BJ (cell line): Measurements from ENCODE around the gene FAM83D. TPM values are rescaled to one million over a fixed set of nuclear protein-coding genes. Genes with fewer than 3 reads are reported as not detected.

Source experiments
- CTCF ChIA-PET: fragments of 350-600 bp; formaldehyde crosslinking; extraction: SDS; loops from one replicate; lab custom pipeline; 2021; ENCODE audit warnings: antibody characterized with exemption, inconsistent platforms; lab: Yijun Ruan, JAX
- POLR2A ChIA-PET: fragments of 300-600 bp; sonication (Branson Sonifier 250); formaldehyde crosslinking; extraction: SDS; loops from one replicate; lab custom pipeline; 2021; ENCODE audit warnings: antibody characterized with exemption; lab: Charles Lee
- DNase-seq: peaks from one replicate; pipeline ENCODE4 v3.0.0-alpha.2; 2011; ENCODE audit warnings: low read depth
- H3K27me3 ChIP-seq: 2 replicates; pipeline ENCODE4 v1.6.0; 2011; ENCODE audit warnings: low read length; ENCODE audit not compliant: control insufficient read depth, insufficient read depth
- H3K36me3 ChIP-seq: 2 replicates; pipeline ENCODE4 v1.5.1; 2011; ENCODE audit warnings: low read length; ENCODE audit not compliant: control insufficient read depth, insufficient read depth
- H3K4me3 ChIP-seq: 2 replicates; pipeline ENCODE4 v1.5.1; 2011; ENCODE audit warnings: low read depth, mild to moderate bottlenecking, control low read depth, low read length
- CTCF ChIP-seq: IDR thresholded peaks from 2 replicates; pipeline ENCODE4 v1.5.1; 2011; ENCODE audit warnings: low read depth, mild to moderate bottlenecking, control low read depth, inconsistent platforms, low read length, moderate library complexity; ENCODE audit not compliant: insufficient read depth
- polyA plus RNA-seq: library from polyadenylated mRNA; depleted of rRNA; stranded (reverse); fragments of >200 nt; gene quantifications from 2 replicates; pipeline ENCODE4 v1.2.3, GENCODE V29; 2011

The FAM83D gene
- polyA plus RNA-seq, 1 experiment, result 40.1 TPM

- no peak for TF ChIP-seq CTCF
- peak; percentile 74 for DNase-seq
- CTCF ChIA-PET, result interaction anchor here (1.0 to 2.0 kb wide), 2 partner anchors 10 to 44 kb away, joined by 3 to 9 read pairs; partner anchors contain the start of gene FAM83D
- Histone ChIP-seq H3K27me3 (no peaks in the 10 kb centered on the region), H3K4me3 (no peak overlapping the region), H3K36me3 (no peaks in the 10 kb centered on the region)
- POLR2A ChIA-PET, result interaction anchor here (0.5 to 1.0 kb wide), 2 partner anchors 12 to 1283 kb away, joined by 5 to 6 read pairs; no protein-coding TSS in a partner anchor
Measured at GRCh38 chr20:38970302-38970701, 44.1 kb downstream of the FAM83D start.

GRCh38 chr20:38973107-38973506 is 46.9 kb downstream of the FAM83D start:
- DNase-seq, result no peak
- no peak for TF ChIP-seq CTCF
- H3K27me3 ChIP-seq, result no peaks in the 10 kb centered on the region
- no peaks in the 10 kb centered on the region for H3K36me3 ChIP-seq
- ChIA-PET CTCF (interaction anchor here (1.1 kb wide), 1 partner anchor 10 kb away, joined by 4 read pairs; the partner anchor contains the start of gene DHX35), POLR2A (no interaction called here)
- no peak overlapping the region for H3K4me3 ChIP-seq

- POLR2A ChIA-PET, result no interaction called here
- CTCF ChIA-PET, result no interaction called here
- no peak for DNase-seq
- TF ChIP-seq CTCF, result no peak
- Histone ChIP-seq H3K36me3 (no peaks in the 10 kb centered on the region), H3K4me3 (no peak overlapping the region), H3K27me3 (no peaks in the 10 kb centered on the region)
Measured at GRCh38 chr20:38973645-38974044, 47.4 kb downstream of the FAM83D start.

- no peak for DNase-seq
- TF ChIP-seq CTCF, result no peak
- Histone ChIP-seq H3K4me3 (no peak overlapping the region), H3K36me3 (no peaks in the 10 kb centered on the region), H3K27me3 (no peaks in the 10 kb centered on the region)
- ChIA-PET CTCF (interaction anchor here (1.2 to 1.6 kb wide), 2 partner anchors 13 to 14 kb away, joined by 3 read pairs; partner anchors contain the start of gene DHX35), POLR2A (no interaction called here)
Measured at GRCh38 chr20:38975539-38976120, 49.4 kb downstream of the FAM83D start.

GRCh38 chr20:38979434-38979833 is 53.2 kb downstream of the FAM83D start:
- ChIA-PET CTCF (interaction anchor here (0.7 to 2.2 kb wide), 2 partner anchors 9 to 18 kb away, joined by 3 to 9 read pairs; partner anchors contain the start of gene DHX35), POLR2A (interaction anchor here (0.6 kb wide), 1 partner anchor 12 kb away, joined by 17 read pairs; no protein-coding TSS in a partner anchor)
- Histone ChIP-seq H3K36me3 (no peaks in the 10 kb centered on the region; the same call in 1 of the 2 replicates), H3K4me3 (no peak overlapping the region), H3K27me3 (no peaks in the 10 kb centered on the region)
- TF ChIP-seq CTCF, result no peak
- DNase-seq, result no peak
